Cerebellar cortex (tissue), 1 donor: Measurements from ENCODE around the gene GNAQ.
A peak's percentile ranks its signal among the peaks of the same experiment; 100 is the strongest.
"Not testable (repeated sequence)": the region's sequence is repeated elsewhere in the genome, so short reads cannot be mapped to it uniquely, and the experiment has no call there.

ENCODE experiments used
- DNase-seq: peaks from one replicate; pipeline ENCODE4 v3.0.0-alpha.2; 2015; ENCODE audit warnings: low spot score

GNAQ gene

DNA sequence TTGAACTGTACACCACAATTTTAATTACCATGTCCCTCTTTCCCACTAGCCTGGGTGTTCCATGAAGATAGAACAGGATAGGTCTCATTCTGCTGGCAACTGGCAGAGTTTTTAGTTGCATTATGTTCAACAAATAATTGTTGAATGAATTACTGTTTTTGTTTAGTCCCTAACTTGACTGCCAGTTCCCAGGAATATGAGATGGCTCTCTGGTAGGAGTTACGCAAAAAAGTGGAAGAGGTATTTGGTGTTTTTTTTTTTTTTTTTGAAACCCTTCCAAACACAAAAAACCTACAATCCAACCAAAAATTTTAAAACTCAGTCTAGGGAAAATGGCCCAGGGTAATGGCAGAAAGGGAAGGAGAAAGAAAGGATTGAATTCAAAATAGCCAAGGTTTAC is 153.6 kb downstream of the GNAQ start:
- no peak for DNase-seq

DNA sequence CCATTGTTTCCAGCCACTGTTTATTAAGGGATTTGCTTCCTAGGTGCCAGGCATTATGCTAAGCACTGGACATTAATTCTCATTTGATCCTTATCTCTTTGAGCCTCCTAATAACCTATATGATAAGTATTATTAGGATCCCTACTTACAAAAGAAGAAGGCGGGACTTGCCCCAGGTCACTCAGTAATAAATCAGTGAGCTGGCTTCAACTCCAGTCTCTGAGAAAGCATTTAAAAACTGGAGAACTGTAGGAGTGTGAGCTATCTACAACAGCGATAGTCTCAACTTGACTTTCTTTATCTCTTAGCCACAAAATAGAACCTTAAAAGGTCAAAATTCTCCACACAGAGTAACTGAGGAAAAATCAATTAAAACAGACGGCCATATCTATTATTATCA is 155.0 kb downstream of the GNAQ start:
- DNase-seq = no peak

DNA sequence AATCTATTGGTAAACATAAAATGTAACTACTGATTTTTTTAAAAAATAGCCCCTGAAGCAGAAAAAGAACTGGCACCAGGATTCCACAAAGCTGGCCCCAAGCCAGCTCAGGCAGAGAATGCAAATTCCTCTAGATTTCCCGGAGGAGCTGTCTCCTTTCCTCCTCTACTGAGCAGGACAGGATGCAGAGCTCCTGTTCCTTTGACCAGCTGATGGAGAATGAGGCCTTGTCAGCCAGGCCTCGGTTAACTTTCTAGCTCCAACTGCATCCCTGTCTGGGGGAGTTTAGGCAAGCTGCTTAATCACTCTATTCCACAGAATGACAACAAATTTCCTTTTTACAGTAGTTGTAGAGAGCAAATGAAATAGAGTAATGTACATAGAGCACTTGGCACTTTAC is 155.5 kb downstream of the GNAQ start:
- DNase-seq = peak; percentile 21

DNA sequence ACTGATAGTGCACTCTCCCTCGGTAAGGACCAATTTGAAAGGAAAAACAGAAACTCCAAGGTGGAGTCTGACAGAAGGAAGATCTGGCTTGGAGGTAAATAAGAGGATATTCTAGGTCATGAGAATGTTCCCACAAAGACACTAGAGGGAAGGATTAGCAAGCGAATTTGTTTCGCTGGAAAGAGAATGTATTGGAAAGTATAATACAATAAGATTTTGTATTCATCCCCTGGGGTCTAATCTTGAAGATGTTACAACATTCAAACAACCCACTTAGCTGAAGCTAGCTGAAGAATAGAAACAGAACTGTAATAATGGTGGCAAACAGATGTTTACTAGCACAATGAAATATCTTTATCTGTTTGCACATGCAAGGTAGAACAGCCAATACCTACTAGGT is 158.7 kb downstream of the GNAQ start:
- no peak for DNase-seq

DNA sequence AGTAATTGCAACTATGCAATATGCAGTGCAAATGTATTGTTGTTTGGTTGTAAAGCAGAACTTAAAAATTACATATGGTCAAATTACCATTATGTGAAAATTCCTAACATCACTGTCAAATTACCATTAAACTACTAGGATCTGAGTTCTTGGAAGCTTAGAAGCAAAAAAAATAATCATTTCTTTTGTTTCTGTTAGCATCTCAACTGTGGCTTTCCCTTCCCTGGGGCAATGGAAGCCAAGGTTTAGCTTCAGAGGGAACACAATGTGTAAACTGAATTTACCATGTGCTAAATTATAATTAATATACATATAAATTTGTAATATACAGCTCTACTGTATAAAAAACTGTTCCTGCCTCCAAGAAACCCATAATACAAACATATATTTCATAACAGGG is 159.4 kb downstream of the GNAQ start:
- no peak for DNase-seq

DNA sequence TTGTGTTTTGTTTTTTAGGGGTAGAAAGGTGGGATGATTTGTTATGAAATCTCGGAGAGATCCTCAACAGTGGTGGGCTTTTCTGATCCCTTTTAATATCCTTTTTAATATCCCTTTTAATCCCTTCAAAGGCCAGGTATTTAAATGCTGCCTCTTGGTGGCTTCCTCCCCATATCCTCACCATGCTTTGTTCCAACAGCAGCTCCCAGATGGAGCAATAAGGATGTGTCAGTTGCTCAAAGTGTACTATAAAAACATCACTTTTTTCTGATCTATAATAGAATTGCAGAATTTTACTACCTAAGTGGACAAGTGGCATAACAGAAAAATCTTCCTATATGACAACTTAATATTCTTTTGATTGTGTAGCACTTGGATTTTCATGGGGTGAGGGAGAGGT is 160.1 kb downstream of the GNAQ start:
- DNase-seq = no peak

DNA sequence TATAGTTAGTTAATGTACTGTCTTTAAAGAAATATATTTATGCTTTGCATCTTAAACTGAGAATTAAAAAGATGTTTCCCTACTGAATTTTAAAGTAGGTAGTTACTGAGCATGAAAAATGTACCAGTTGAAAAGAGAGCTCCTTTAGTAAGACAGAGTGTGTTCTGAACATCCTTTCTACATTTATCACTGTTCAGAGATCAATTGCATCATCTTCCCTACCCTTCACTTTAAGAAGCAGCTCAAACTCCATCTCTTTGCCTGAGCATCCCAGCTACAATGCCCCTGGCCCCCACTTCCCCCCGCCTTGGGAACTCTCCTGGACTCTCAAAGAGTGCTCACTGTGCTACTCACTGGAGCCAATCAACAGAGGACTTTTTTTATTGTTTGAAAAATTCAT is 164.7 kb downstream of the GNAQ start:
- DNase-seq = no peak

DNA sequence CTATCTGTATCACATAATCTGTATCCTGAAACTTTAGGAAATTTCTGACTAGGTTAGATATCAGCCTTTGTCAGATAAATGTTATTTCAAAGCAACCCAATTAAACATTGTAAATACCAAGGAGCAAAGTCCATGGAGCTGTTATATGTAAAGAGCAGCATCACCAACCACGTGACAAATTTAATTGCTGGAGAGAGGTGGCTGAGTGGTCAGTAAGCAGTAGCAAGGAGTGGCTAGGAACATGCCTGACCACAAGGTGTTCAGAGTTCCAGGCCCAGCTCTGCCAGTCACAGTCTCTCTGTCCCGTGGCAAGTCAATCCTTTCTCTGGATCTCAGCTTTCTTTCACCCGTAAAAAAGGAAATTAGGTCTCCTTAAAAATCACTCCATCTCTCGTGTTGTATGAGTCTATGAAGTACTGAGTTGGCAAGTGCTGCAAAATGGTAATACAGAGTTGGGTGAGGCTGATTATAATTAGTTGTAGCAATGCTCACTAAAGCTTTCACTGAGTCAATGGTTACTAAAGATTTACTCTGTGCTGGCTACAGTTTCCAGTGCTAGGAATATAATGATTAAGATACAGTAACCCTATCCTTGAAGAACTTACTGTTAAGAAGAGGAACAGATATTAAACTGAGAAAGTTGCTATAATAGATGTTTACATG is 166.1 kb downstream of the GNAQ start:
- DNase-seq = no peak

DNA sequence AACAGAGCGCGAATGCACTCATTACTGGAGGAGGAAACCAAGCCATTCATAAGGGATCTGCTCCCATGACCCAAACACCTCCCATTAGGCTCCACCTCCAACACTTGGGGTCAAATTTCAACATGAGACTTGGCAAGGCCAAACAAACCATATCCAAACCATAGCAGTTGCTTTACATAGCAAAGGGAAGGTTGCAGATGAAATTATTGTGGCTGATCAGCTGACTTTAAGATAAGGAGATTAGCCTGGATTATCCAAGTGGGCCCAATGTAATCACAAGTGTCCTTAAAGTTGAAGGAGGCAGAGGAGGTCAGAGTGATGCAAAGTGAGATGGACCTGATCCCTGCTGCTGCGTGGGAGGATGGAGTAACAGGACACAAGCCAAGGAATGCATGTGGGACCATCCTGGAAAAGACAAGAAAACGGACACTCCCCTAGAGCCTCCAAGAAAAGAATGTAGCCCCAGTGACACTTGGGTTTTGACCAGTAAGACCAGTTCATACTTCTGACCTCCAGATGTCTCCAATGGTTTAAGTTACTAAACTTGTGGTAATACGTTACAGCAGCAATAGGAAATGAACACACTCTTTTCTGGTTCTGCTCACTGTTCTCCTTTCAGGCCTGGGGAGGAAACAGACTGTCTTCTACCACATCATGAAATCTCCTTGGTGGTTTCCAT is 167.3 kb downstream of the GNAQ start:
- DNase-seq = no peak

DNA sequence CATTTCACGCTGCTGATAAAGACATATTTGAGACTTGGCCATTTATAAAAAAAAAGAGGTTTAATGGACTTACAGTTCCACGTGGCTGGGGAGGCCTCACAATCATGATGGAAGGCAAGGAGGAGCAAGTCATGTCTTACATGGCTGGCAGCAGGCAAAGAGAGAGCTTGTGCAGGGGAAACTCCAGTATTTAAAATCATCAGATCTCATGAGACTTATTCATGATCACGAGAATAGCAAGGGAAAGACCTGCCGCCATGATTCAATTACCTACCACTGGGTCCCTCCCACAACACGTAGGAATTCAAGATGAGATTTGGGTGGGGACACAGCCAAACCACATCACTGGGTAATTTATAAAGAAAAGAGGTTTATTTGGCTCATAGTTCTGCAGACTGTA is 168.0 kb downstream of the GNAQ start:
- DNase-seq = not testable (repeated sequence)

DNA sequence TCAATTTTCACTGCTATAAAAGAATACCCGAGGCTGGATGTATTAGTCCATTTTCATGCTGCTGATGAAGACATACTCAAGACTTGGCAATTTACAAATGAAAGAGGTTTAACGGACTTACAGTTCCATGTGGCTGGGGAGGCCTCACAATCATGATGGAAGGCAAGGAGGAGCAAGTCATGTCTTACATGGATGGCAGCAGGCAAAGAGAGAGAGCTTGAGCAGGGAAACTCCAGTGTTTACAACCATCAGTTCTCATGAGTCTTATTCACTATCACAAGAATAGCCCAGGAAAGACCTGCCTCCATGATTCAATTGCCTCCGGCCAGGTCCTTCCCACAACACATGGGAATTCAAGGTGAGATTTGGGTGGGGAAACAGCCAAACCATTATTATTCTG is 170.7 kb downstream of the GNAQ start:
- not testable (repeated sequence) for DNase-seq

DNA sequence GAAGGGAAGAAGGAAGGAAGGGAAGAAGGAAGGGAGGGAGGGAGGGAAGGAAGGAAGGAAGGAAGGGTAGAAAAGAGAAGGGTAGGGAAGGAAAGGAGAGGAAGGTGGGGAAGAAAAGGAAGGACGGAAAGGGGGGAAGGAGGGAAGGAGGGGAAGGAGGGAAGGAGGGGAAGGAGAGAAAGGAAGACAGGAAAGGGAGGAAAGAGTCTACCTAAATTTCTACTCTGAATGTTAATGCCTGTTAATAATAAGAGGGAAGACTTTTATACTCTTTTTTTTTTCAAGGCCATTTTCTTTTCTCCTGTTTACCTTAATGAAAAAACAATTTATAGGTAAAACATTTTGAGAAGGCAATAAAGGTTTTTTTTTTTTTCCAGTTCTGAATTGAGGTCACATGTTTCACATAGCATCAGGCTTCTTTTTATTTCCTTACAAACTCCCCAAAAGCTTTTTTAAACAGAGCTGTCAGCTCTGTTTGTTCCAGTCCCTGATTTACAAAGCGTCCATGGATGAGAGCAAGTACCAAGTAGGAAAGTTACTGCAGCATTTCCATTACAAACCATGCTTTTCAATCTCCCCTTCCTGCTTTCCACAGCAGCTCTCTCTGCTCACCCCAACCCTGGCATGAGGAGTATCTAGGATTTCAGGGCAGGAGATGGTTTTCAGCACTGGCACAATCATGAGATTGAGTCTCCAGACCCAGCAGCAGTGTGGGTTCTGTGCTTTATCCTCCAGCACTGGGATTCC is 173.9 kb downstream of the GNAQ start:
- no peak for DNase-seq

DNA sequence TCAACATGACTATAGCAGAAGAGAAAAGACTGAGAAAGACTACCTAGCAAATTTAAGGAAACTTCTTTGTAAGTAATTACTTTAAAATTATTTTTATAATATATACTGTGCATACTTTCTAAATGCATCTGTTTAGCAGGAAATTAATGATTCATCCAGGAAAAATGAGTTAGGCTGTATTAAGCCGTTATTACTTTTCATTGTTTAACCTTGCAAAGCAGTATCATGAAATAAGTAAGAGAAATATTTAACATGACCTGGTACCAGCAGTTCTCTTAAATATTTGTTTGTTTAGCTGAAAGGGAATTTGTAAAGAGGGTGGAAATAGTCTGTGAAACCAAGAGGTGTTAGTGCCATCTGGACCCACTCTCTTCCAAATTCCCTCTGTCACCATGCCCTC is 175.0 kb downstream of the GNAQ start:
- DNase-seq = no peak

DNA sequence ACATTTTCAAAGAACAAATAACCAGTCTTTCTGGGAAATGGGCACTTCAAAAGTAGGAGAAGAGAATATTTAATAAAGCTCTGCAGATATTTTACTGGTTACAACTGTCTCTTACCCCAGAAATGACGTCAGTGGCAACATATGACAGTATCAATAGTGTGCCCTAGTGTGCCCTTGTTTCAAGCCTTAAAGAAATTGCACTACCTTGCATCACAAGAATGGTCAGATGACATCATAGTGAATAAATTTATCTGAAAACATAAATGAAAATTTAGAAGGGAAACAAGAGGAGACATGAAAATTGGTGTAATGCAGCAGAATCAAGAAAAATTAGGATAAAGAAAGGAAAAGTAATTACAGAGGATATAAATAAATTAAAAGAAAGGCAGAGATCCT is 176.7 kb downstream of the GNAQ start:
- DNase-seq = no peak

DNA sequence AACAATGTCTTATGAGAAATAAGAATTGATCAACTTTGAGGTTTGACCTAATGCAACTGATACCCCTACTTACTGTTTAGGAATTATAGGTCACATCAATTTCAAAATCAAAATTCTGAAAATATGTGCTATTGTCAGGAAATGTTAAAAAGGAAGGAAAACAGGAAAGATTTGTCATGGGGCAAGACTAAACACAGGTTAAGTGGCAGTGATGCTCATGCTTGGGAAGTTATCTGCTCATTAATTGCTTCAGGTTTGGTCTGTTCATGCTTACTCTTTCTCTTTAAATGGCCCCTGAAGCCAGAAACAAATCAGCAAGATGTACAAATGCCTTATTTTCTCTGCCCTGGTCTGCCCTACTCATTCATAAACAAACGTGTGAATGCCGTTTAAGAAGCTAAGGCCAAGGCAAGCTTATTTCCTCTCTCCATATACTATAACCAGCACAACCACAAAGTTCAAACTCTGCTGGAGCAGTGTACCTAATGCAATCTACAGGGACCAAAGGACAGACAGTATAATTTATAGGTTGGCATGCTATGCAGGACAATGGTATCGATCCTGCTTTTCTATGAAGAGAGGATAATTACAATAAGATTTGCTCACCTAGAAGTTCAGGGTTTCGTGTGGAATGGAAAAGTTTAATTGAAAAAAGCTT is 177.2 kb downstream of the GNAQ start:
- DNase-seq = no peak

DNA sequence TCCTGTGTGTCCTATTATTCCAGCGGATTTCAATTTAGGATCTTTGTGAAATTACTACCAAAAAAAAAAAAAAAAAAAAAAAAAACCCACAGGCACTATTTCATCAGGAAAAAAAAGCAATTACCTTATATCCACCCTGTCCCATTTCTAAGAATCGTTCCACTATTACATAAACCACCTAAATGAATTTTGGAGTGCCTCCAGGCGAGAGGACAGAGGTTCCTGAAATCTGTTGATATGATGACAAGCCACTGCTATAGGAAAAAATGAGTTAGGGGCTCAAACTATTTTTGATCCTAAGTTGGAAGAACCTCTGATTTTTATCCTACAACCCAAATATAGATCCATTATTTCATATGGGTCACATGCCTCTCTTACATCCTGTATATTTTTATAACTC is 177.9 kb downstream of the GNAQ start:
- no peak for DNase-seq

DNA sequence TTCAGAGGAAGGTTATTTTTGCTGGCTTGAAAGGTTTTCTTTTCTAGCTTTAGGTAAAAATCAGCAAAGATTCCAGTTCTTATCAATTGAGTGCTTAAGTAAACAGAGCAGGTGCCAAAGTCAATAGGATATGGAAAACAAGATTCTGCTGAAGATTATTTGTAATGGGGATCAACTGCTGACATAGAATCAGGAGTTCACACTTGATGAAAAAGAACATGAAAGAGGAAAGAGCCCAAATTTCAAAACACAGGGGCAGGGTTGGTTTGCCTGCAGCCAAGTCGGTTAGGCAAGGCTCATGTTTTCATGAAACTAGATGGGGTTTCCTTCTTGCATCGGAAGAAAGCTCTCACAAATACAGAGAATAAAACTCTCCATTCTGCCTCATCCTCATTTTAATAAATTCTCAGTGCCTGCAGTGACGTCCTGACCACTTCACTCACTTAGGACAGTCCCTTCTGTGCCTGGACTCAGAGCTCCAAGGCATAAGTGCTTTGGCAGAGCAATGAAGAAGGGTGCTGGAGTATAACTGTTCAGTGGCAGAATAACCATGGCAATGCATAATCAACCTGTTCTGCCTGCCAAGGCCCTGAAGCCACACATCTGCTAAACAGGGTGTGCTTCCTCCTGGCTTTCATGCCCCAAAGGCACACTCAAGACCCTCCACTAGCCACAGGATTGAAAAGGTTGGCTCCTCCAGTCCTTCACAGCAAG is 179.6 kb downstream of the GNAQ start:
- DNase-seq = no peak

DNA sequence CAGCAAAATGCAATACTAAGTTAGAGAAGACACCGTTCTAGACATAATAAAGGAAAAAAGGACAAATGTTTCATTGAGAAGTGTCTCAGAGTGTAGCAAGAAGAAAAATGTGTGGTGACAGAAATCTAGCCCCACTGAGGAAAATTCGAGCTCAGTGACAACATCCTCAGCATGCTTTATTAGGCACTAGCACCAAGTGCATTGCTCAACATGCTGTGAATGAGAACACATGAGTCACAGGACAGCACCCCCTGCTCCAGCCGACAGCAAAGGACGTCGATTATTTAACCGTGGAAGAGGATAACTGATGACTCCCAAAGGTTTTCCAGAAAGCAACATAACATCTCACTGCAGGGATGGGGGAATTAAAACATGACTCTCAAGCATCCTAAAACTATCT is 182.7 kb downstream of the GNAQ start:
- DNase-seq = no peak

DNA sequence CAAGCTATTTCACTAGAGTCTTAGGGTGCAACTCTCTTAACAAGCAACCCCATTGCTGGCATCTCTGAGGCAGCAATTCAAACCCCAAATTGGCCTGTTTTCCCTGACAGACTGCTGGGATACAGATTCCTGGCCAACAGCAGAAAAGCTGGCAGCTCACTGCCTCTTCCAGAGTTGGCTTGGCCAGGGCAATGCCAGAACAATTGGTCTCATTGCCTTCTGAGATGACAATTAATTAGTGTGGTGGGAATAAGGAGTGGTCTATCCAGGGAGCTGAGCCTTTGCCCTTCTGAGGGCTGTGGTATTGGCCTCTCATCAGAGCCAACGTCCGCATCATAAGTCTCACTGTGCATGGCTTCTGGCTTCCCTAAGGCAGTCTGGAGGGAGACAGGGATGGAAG is 183.2 kb downstream of the GNAQ start:
- peak; percentile 81 for DNase-seq

DNA sequence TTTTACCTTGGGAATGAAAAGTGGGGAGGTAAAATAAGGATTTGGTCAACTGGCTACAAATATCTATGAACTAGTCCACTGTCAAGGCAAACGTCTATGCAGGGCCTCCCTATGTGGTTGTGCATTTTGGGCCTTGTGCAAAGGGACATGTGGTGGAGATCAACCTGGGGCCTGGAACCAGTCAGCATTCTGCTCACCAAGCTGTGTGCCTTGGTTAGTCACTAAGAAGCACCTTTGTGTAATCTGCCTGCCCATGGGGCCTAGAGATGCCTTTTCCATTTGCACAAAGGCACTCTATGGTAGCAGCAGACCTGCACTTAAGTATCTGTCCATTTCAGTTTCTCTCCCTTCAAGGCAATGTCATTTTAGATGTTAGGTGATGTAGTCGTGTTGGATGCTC is 184.0 kb downstream of the GNAQ start:
- DNase-seq = no peak

DNA sequence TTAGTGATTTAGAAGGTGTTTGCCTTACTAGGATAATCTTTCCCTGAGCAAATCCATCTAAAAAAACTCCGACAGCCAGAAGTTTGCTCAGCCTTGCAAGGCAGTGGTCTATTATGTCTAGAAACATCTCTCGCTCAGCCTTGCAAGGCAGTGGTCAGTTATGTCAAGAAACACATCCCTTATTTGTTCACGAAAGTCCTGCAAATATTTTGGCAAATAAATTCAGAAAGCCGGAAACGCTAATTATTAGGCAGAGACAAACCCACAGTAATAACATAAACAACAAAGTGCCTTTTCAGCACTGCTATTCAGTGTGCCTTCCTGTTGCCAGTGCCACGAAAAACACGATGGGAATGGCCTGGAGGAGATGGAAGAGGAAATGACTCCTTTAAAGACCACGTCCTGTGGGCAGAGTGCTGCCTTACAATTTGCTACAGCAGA is 184.5 kb downstream of the GNAQ start:
- DNase-seq = no peak

DNA sequence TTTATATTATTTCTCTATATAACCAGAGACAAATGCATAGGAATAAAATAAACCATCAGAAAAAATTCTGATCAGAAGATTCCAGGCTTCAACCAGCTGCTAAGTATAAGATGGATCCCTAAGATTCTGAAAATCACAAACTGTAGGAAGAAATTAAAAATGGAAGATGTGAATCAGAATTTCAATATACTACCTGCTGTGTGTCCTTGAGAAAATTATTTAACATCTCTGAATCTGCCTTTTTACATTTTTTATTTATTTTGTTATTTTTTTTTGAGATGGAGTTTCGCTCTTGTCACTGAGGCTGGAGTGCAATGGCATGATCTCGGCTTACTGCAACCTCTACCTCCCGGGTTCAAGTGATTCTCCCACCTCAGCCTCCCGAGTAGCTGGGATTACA is 187.2 kb downstream of the GNAQ start:
- no peak for DNase-seq
